Measurements from ENCODE around the gene SEC14L1. TPM values are rescaled to one million over a fixed set of nuclear protein-coding genes. Genes with fewer than 3 reads are reported as not detected.
A peak's percentile ranks its signal among the peaks of the same experiment; 100 is the strongest.

The SEC14L1 gene
- total RNA-seq, 2 experiments from 2014 or later, result 97.3 to 98.5 TPM

DNA sequence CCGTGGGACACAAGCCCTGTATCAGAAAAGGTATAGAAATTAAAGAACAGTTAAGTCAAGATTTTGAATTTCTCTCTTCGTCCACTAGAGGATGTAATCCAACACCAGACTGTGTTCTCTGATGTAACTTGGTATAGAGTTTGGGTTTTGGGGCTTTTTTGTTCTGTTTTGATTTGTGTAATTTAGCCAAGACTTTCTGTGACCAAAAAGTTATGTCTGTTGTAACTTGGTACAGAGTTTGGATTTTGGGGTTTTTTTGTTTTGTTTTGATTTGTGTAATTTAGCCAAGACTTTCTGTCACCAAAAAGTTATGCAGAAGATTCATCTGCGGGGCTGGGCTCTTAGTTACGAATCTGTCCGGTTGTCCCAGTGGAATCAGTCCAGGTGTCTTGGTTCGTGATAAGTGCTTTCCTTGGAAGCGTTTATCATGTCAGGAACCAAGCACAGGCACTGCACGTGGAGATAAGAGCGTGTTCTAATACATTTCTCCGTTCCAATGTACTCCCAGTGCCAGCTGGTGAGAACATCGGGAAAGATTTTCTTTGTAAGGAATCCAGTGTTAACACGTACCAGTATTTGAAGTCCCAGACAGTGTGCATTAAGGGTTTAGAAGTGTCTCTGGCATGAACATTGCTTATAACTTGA lies 44.1 kb upstream of the SEC14L1 start:
- Histone ChIP-seq H3K27me3 (ENCODE audit: control insufficient read depth in 1 of 2, insufficient read depth in 2 of 2, low read length in 2 of 2) (no peaks in the 10 kb centered on the region), H3K36me3 (ENCODE audit: insufficient read depth, low read length) (peaks cover 40% of the 10 kb centered on the region), H3K4me1 (ENCODE audit: insufficient read depth, low read length) (peaks cover 21% of the 10 kb centered on the region), H3K4me3 (ENCODE audit: low read length) (no peak overlapping the region), H3K9me3 (ENCODE audit: control insufficient read depth in 1 of 2, insufficient read depth in 1 of 2, low read length in 2 of 2) (no peaks in the 10 kb centered on the region), H3K27ac (ENCODE audit: low read depth in 1 of 2, low read length in 2 of 2) (no peak overlapping the region)
- Mint-ChIP-seq H3K27me3 (no peaks in the 10 kb centered on the region), H3K9me3 (no peaks in the 10 kb centered on the region), H3K27ac (peak overlapping the region; percentile 94), H3K4me3 (no peak overlapping the region), H3K36me3 (ENCODE audit: low read depth) (peaks cover 74% of the 10 kb centered on the region), H3K4me1 (ENCODE audit: low read depth) (peaks cover 41% of the 10 kb centered on the region)
- peak; percentile 58 for TF ChIP-seq CTCF (IDR thresholded peaks at IDR 0.05)
- DNase-seq (peak in 3 of 14 experiments; percentile 36 to 59 (median 58)), ATAC-seq (ENCODE audit: poor library complexity) (peak; percentile 40)
- POLR2A ChIA-PET, result interaction anchor here (0.7 kb wide), 1 partner anchor 44 kb away, joined by 3 read pairs; no protein-coding TSS in a partner anchor
- CTCF ChIA-PET, result interaction anchor here (0.6 to 3.2 kb wide), 3 partner anchors 8 to 1854 kb away, joined by 3 to 10 read pairs (median 4); no protein-coding TSS in a partner anchor
- intact Hi-C loops (cut with DNase I, micrococcal nuclease), result loop anchor here (1.0 to 5.0 kb wide), 2 partner anchors 96 to 151 kb away; no protein-coding TSS in a partner anchor

DNA sequence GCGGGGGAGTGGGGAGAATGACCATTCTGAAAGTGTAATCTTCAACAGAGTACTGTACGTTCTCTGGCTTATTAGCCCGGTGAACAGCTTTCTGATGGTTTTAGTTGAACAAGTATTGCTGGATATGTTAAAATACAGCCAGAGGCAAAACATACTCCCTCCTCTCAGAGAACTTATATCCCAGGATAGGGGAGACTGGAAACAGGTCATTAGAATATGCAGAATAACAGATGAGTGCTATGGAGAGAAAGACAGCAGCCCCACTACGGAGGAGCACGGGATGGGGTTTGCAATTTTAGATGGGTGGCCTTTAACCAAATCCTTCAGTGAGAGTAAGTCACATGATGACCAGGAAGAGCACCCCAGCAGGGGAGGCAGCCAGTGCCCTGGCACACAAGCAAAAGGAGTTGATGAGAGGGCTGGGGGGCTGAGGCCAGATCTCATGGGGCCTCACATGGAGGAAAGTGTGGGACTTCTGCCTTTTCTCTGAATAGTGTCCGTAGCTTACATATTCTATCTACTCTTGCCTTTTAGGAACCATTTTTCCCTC lies 43.1 kb upstream of the SEC14L1 start:
- H3K27ac ChIP-seq (ENCODE audit: low read depth in 1 of 2, low read length in 2 of 2), result peak overlapping the region in 1 of 2 donors; percentile 19
- ATAC-seq (ENCODE audit: poor library complexity) (no peak), DNase-seq (no peak)
- peaks cover 32% of the 10 kb centered on the region for H3K36me3 ChIP-seq (ENCODE audit: insufficient read depth, low read length)
- Mint-ChIP-seq H3K36me3 (ENCODE audit: low read depth) (peaks cover 64% of the 10 kb centered on the region), H3K27me3 (no peaks in the 10 kb centered on the region), H3K27ac (peak overlapping the region; percentile 94), H3K4me3 (no peak overlapping the region), H3K4me1 (ENCODE audit: low read depth) (peaks cover 35% of the 10 kb centered on the region), H3K9me3 (no peaks in the 10 kb centered on the region)
- H3K9me3 ChIP-seq (ENCODE audit: control insufficient read depth in 1 of 2, insufficient read depth in 1 of 2, low read length in 2 of 2), result no peaks in the 10 kb centered on the region
- intact Hi-C loops (cut with DNase I, micrococcal nuclease), result loop anchor here in 1 of 2 experiments (5.0 kb wide), 1 partner anchor 95 kb away; no protein-coding TSS in a partner anchor
- no peaks in the 10 kb centered on the region for H3K27me3 ChIP-seq (ENCODE audit: control insufficient read depth in 1 of 2, insufficient read depth in 2 of 2, low read length in 2 of 2)
- POLR2A ChIA-PET, result interaction anchor here (0.7 kb wide), 1 partner anchor 43 kb away, joined by 3 read pairs; no protein-coding TSS in a partner anchor
- CTCF ChIA-PET, result interaction anchor here (0.6 to 3.2 kb wide), 4 partner anchors 9 to 1853 kb away, joined by 3 to 10 read pairs (median 4); no protein-coding TSS in a partner anchor
- H3K4me3 ChIP-seq (ENCODE audit: low read length), result no peak overlapping the region
- H3K4me1 ChIP-seq (ENCODE audit: insufficient read depth, low read length), result peaks cover 21% of the 10 kb centered on the region
- TF ChIP-seq CTCF (IDR thresholded peaks at IDR 0.05), result no peak

DNA sequence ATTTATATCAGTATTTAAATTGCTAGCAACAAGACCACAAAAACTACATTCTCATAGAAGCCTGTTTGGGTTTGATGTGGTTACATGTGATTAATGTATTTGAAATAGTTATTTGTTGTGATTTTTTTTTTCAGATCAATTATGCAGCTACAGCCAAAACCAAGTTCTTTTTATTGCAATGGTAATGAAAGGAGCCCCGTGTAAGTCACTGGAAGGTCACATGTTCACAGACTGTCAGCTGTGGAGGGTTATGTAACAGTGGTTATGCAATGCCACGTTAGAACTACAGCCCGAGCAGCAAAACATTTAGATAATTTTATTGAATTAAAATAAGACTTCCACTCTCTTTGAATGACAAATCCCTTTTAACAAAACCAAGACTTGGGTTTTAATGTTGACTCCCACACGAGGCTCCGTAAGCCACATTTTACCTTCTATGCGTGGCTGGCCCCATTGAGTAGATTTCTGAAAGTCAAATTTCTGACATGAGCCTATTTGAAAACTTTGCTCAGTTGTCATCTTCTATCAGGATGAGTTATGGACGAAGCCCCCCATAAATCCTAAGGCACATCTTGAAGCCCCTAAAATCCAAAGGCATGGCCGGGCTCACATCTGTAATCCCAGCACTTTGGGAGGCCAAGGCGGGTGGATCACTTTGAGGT lies 41.8 kb upstream of the SEC14L1 start:
- peaks cover 51% of the 10 kb centered on the region for H3K36me3 Mint-ChIP-seq (ENCODE audit: low read depth)
- peaks cover 18% of the 10 kb centered on the region for H3K36me3 ChIP-seq (ENCODE audit: insufficient read depth, low read length)
- peaks cover 35% of the 10 kb centered on the region for H3K4me1 Mint-ChIP-seq (ENCODE audit: low read depth)
- H3K4me3 ChIP-seq (ENCODE audit: low read length), result no peak overlapping the region
- ChIA-PET POLR2A (interaction anchor here (0.5 to 2.1 kb wide), 8 partner anchors 11 to 538 kb away, joined by 3 to 10 read pairs (median 4); partner anchors contain the start of gene SEC14L1), CTCF (interaction anchor here (3.2 kb wide), 1 partner anchor 11 kb away, joined by 10 read pairs; no protein-coding TSS in a partner anchor)
- DNase-seq (peak in 6 of 14 experiments; percentile 15 to 83 (median 54)), ATAC-seq (ENCODE audit: poor library complexity) (peak; percentile 94)
- H3K27ac ChIP-seq (ENCODE audit: low read depth in 1 of 2, low read length in 2 of 2), result peak overlapping the region; percentile 56 to 84
- H3K4me1 ChIP-seq (ENCODE audit: insufficient read depth, low read length), result peaks cover 21% of the 10 kb centered on the region
- H3K27me3 Mint-ChIP-seq, result no peaks in the 10 kb centered on the region
- H3K27ac Mint-ChIP-seq, result peak overlapping the region; percentile 94
- no peaks in the 10 kb centered on the region for H3K9me3 ChIP-seq (ENCODE audit: control insufficient read depth in 1 of 2, insufficient read depth in 1 of 2, low read length in 2 of 2)
- intact Hi-C loops (cut with DNase I, micrococcal nuclease), result loop anchor here in 1 of 2 experiments (5.0 kb wide), 1 partner anchor 93 kb away; no protein-coding TSS in a partner anchor
- H3K27me3 ChIP-seq (ENCODE audit: control insufficient read depth in 1 of 2, insufficient read depth in 2 of 2, low read length in 2 of 2), result no peaks in the 10 kb centered on the region
- peak overlapping the region; percentile 25 for H3K4me3 Mint-ChIP-seq
- TF ChIP-seq CTCF (IDR thresholded peaks at IDR 0.05), result no peak
- no peaks in the 10 kb centered on the region for H3K9me3 Mint-ChIP-seq
